Cerebellar cortex (tissue), 1 donor: ENCODE results near the gene CEP350.
"Not testable (repeated sequence)": the region's sequence is repeated elsewhere in the genome, so short reads cannot be mapped to it uniquely, and the experiment has no call there.

ENCODE experiments used
- DNase-seq: peaks from one replicate; pipeline ENCODE4 v3.0.0-alpha.2; 2015; ENCODE audit warnings: low spot score

Gene CEP350

DNA sequence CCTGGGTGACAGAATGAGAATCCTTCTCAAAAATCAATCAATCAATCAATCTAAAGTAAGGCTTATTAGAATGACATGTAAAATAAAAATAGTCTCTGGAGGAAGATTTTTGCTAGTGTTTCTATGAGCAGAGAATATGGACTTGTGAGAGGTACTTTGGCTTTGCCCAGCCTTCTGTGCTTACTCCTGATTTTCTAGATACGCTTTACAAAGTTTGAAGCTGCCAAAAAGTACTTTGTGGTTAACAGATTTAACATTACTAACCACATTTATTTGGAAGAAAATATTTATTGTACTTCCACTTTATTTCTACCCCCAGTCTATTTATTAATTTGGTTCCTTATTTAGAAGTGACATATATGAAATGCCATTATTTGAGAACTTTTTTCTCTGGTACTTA lies 41.0 kb downstream of the CEP350 start:
- DNase-seq: no peak

DNA sequence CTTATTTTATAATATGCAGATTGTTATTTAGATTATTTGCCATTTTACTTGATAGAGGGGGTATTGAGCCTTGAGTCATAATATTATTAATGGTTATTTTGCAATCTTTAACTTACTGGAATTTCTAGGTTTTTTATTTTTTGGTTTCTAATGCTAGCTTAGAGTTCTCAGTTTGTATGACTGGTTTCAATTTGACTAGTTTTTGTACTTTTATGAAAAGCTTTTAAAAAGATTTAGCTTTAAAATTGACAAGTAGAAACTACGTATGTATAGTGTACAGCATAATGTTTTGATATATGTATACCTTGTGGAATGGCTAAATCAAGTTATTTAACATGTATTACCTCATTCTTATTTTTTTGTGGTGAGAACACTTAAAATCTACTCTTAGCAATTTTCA lies 41.5 kb downstream of the CEP350 start:
- DNase-seq: no peak

DNA sequence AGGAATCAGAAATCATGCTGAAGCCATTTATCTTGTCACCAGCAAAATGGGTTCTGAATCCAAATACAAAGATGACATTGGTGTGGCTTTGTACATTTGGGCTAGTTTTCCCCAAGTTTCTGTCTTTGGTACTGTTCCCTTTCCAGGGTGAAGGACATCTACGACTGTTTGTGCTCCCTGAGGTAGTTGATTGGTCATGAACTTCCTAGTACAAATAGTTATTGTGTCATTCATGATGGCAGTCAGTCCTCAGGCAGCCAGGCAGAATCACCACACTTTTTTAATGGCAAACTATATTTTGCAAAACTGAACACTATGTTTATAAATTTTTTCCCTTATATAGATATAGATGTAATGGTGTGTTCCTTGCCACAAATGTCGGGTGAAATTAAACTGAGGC lies 46.0 kb downstream of the CEP350 start:
- no peak for DNase-seq

DNA sequence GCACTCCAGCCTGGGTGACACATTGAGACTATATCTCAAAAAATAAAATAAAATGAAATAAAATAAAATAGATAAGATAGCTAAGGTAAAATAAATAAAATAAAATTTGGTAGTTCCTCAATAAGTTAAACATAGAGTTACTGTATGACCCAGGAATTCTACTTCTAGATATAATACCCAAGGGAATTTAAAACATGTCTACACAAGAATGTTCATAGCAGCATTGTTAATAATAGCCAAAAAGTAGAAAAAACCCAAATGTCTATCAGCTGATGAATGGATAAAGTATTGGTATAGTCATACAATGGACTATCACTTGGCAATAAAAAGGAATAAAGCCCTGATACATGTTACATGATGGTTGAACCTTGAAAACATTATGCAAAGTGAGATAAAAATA lies 47.8 kb downstream of the CEP350 start:
- DNase-seq: no peak

DNA sequence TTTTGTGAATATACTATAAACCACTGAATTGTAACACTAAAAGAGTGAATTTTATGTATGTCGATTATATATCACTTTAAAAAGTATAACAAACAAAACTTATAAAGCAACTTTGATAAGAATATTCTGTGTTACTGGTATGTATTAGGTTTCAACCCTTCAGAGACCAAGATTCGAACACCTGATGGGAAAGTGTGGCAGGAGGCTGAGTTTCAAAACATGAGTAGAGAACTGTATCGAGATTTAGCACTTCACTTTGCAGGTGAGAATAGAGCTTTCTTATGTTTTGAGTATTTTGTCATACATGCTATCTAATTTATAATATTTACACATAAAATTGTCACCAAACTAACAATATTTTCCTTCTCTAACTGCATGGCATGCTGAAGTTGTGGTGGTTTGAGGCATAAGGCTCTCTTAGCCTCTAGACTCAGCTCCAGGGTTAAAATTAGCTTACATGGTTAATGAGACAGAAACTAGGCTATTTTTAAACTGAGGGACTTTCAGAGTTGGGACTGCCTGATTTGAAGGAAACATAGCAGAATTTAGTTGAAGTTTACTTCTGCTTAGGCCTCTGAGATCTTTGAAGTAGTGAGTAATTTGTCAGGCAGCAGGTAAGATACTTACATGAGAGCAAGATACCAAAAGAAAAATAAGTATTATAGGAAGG lies 48.6 kb downstream of the CEP350 start:
- DNase-seq: no peak

DNA sequence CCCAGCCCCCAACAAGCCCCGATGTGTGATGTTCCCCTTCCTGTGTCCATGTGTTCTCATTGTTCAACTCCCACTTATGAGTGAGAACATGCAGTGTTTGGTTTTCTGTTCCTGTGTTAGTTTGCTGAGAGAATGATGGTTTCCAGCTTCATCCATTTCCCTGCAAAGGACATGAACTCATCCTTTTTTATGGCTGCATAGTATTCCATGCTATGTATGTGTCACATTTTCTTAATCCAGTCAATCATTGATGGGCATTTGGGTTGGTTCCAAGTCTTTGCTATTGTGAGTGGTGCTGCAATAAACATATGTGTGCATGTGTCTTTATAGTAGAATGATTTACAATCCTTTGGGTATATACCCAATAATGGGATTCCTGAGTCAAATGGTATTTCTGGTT lies 52.2 kb downstream of the CEP350 start:
- not testable (repeated sequence) for DNase-seq

DNA sequence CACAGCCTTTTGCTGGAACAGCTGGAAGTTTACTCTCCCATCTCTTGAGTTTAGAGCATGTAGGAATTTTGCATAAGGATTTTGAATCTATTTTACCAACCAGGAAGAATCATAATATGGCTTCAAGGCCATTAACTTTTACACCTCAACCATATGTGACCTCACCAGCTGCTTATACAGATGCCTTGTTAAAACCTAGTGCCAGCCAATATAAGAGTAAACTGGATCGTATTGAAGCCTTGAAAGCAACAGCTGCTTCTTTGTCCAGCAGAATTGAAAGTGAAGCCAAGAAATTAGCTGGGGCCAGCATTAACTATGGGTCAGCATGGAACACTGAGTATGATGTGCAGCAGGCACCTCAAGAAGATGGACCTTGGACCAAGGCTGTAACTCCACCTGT lies 65.4 kb downstream of the CEP350 start:
- no peak for DNase-seq

DNA sequence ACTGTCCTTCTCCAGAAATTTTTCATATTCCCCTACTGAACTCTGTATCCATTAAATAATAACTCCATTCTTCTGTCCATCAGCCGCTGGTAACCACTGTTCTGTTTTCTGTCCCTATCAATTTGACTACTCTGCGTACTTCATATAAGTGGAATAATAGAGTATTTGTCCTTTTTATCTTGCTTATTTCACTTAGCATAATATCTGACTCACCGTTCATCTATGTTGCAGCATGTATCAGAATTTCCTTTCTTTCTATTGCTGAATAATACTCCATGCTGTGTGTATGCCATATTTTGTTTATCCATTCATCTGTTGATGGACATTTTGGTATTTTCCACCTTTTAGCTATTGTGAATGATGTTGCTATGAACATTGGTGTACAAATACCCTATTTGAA lies 71.9 kb downstream of the CEP350 start:
- no peak for DNase-seq

DNA sequence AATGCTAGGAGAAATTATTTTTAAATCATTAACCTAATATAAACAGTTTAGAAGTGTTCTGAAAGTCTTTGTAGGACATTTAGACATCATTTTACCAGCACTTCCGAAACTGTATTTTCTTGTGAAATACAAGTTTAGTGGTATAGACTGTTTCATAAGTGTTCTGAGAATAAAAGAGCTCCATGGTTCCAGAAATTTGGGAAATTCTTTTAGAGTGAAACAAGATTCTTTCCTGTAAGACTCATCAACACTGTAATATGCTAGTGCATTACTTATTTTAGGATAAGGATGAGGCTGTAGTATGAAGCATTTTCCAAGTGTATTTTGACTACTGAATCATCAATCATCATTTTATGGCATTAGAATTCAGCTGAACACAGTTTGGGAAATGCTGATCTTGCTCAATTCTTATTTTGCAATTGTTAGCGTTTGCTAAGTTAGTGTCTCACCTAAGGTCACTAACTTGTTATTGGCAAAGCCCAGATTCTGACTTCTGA lies 73.4 kb downstream of the CEP350 start:
- no peak for DNase-seq

DNA sequence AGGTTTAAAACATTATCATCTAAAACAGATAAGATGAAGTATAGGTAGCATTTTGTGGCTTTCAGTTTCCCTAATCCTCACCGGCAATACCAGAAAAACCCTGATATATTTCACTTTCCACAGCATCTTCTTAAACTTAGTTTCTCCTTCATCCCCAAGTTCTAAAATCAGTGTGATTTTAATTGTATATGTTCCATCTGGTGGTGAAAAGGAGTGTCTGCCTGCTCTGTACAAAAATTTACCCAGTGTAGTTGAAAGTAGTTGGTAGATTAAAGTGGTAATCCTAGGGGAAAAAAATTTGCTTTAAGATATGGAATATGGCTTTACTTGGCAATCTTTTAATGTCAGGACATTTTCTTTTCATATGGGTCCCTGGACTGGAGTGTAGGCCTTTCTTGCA lies 74.3 kb downstream of the CEP350 start:
- DNase-seq: no peak

DNA sequence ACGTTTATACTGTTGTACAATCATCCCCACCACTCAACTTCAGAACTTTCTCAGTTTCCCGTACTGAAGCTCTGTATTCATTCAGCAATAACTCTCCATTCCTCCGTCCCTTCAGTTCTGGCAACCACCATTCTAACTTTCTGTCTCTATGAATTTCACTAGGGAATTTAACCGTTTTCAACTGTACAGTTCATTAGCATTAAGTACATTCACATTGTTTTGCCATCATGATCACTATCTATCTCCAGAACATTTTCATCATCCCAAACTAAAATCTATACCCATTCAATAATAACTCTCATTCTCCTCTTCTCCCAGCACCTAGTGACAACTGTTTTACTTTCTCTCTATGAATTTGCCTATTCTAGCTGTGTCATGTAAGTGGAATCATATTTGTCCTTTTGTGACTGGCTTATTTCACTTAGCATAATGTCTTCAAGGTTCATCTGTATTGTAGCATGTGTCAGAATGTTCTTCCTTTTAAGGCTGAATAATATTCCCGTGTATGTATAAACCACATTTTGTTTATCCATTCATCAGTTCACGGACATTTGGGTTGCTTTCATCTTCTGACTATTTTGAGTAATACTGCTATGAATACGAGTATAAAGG lies 75.0 kb downstream of the CEP350 start:
- no peak for DNase-seq

DNA sequence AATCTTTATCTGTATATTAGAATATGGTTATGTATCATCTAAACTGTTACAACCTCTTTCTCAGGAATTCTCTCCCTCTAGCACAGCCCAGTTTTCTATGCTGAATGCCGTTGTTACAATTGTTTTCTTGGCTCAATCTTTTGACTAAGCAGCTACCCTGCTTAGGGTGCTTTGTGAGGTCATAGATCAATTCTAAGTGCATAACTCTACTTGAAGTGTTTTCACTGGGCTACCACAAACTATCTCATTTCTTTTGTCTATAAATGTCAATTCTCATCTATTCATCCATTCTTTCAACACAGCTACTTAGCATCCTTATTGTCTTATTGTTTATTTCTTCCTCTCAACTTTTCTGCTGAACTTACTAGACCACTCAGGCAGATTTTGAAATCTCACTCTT lies 77.1 kb downstream of the CEP350 start:
- DNase-seq: no peak

DNA sequence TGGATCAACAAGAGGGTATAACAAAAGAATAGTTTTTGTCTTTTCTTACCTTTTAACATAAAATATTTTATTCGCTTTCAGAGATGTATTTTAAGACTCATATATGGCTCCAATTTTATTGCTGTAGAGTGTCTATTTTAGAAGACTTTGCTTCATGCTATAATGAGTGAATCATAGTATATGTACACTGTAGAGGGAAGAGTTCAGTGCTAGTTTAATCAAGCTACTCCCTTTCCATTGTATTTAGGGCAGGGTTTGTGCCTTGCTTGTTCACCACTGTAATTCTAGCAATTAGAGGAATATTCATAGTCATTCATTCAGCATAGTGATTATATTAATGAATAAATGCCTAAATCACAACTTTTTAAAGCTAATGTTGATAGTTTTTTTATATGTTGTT lies 78.8 kb downstream of the CEP350 start:
- DNase-seq: no peak

DNA sequence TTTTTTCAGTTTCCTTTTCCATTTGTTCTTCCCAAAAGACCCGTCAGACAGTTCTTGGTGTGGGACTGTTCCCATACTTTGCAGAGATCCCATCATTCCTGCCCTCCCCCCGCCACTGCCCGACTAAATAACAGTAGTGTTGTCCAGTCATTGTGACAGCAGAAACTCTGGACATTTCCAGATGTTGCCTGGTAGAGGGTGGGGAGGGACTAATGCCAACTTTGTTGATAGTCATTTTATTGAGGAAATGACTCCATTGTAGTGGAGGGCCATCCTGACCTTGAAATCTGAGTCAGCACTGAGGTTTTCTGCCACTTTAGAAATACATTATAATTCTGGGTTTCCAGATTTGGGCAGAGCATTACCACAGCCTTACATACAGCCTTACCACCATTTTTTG lies 85.4 kb downstream of the CEP350 start:
- DNase-seq: no peak

DNA sequence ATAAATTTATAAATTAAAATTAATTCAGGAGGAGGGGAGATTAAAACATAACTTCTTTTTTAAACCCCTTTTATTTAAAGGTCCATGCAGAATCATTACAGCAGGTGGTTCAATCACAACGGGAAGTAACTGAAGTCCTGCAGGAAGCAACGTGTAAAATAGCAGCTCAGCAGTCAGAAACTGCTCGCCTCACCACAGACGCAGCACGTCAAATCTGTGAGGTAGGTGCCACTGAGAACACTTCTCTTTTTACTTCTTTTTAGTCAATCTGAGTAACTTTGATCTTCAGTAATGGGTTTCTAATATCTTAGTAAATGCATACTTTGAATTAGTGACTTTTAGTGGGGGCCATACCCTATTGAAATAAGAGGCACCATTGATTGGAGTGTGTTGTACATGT lies 87.0 kb downstream of the CEP350 start:
- DNase-seq: no peak

DNA sequence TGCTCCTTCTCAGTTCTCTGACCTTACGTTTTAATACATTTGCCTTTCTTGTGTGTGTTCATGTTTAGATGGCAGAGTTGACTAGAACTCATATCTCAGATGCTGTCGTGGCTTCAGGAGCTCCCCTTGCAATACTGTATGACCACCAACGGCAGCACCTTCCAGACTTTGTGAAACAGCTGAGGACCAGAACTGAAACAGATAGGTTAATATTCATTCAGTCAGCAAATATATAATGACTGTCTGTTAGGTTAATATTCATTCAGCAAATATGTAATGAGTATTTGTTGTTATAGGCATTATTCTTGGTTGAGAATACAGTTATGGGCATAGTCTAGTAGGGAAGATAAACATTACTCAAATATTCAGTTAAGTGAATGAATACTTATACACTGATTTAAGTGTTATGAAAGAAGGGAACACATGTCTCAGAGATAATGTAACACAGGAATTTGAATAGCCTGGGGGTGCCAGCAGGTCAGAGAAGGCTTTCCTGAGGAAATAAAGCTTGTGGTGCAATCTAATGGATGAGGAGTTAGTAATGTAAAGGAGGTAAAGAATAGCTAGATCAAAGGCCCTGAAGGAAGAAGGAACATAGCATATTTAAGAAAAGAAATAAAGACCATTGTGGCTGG lies 88.5 kb downstream of the CEP350 start:
- no peak for DNase-seq

DNA sequence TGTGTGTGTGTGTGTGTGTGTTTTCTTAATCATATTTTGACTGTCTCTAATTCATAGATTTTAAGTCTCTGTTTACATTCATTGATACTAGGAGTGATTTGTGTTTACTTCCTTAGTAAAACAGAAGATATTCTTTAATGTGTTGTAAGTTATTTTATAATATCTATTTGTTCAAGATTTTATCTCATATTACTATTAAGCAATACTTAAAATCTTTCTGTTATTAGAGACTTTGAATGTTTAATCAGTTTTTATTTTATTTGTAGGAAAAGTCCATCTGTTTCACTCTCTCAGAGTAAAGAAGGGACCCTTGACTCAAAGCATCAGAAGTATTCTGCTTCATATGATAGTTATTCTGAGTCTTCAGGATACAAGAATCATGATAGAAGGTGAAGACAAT lies 89.2 kb downstream of the CEP350 start:
- DNase-seq: no peak

DNA sequence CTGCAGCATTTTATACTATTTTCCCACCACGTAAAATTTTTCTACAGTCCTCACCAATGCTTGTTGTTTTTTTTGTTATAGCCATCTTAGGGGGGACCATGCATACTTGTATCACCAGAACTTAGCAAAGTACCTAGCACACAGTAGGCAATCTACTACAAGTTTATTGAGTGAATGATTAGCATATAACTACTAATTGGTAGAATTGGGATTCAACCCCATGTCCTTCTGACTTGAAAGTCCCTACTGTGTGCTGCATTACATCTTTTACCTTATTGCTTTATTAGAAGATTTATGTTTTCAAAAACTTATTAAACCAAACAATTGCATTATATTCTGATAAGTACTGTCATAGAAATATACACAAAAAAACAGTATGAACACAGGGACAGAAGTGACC lies 92.1 kb downstream of the CEP350 start:
- no peak for DNase-seq

DNA sequence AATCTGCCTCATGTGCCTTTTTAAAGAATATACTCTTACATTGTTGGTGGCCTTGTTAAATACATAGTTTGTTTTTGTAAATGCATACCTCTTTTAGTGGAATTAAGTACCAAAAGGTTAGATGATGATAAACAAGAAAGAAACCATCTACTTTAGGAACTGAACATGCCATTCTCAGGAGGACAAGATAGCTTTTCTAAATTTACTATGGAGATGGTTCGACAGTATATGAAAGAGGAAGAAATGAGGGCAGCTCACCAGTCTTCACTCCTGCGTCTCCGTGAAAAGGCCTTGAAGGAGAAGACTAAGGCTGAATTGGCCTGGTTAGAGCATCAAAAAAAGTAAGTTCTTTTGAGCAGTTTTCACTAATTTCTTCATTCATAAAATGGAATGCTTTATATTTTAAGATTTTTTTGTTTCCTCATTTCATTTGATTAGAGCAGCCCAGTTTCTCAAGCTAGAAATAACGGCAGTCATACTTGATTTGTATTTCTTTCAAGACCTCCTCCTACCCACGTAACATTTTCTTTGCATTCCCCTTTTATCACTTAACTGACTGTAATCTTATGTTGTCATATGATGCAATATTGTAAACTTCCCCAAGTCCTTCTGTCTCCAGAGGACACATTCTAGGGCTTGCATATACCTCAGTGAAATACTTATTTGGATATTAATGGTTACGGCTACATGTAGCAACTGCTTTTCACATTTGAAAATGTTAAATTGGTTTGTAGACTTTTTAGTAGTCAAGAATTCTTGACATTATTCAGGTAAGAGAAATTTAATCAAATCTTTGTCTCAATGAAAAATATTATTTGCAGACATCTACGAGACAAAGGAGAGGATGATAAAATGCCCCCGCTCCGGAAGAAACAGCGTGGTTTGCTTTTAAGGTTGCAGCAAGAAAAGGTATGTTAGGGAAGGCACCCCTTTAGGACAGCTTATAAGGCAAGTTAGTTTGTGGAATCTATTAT lies 99.3 kb downstream of the CEP350 start:
- no peak for DNase-seq

DNA sequence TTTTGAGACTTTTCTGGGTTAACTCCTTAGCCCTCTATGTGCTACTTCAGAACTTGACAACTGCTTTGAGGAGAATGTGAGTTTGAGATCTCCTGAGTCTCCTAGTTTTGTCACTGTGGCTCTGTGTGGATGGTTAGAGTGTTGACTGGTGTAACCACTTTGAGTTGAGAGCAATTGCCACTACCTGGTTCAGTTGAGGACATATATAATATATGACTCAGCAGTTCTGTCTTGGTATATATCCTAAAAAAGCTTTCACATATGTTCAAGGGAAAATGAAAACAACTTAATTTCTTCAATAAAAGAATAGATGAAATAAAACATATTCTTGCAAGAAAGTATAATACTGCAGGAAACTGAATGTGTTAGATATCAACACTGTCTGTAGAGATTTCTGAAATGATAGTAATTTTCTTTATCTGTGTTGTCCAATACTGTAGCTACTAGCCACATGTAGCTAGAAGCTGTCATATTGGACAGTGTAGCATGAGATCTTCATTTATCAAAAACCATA lies 103.3 kb downstream of the CEP350 start:
- no peak for DNase-seq

DNA sequence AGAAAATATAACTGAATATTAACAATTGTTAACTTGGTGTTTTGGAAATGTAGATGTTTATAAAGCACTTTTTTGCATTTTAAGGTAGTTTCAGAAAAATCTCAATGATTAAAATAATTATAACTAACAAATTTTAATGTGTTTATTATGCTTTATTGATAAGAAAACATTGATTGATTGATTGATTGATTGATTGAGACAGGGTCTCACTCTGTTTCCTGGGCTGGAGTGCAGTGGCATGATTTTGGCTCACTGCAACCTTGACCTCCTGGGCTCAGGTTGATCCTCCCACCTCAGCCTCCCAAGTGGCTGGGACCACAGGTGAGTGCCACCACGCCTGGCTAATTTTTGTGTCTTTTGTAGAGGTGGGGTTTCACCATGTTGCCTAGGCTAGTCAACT lies 106.4 kb downstream of the CEP350 start:
- DNase-seq: no peak

DNA sequence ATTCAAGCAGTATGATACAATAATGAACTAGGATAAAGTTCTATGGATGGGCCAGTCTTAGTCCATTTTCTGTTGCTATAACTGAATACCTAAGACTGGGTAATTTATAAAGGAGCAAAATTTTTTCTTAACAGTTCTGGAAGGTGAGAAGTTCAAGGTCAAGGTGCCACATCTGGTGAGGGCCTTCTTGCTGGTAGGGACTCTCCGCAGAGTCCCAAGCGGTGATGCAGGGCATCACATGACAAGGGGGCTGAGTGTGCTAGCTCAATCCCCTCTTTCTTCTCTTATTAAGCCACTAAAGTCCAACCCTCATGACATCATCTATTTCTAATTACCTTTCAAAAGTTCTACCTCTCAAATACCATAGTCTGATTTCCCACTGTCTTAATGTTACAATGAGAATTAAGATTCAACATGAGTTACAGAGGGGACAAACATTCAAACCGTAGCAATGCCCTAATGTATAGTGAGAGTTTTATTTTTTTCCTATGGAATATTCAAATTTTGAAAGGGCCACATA lies 107.9 kb downstream of the CEP350 start:
- DNase-seq: no peak
